NCI-H460 (cell line): ENCODE results near the gene ERBIN. TPM values are rescaled to one million over a fixed set of nuclear protein-coding genes. Genes with fewer than 3 reads are reported as not detected.
A peak's percentile ranks its signal among the peaks of the same experiment; 100 is the strongest.
"Not testable (repeated sequence)": the region's sequence is repeated elsewhere in the genome, so short reads cannot be mapped to it uniquely, and the experiment has no call there.

Experiments
- DNase-seq: peaks from one replicate; pipeline ENCODE4 v3.0.0-alpha.2; 2016; ENCODE audit warnings: low read depth; ENCODE audit errors: extremely low read depth
- polyA plus RNA-seq: library from polyadenylated mRNA; depleted of rRNA; stranded (reverse); fragments of >200 nt; gene quantifications from 2 replicates; pipeline ENCODE4 v1.2.3, GENCODE V29; 2014; cell fraction: nucleus; rRNA removed
- total RNA-seq: library from RNA; depleted of rRNA; stranded (reverse); fragments of >200 nt; shearing (Covaris generic); gene quantifications from 2 replicates; pipeline ENCODE4 v1.2.3, GENCODE V29; 2014; rRNA removed

The ERBIN gene
- 71.3 and 89.4 TPM in 2 replicates for total RNA-seq
- 20.5 and 31.3 TPM in 2 replicates for polyA plus RNA-seq

- peak; percentile 30 for DNase-seq
Measured at GRCh38 chr5:65926276-65926783, at the start of gene ERBIN. ERBIN (plus strand) TSS chr5:65926575; CDS start chr5:65992719, 66,144 bp downstream.

GRCh38 chr5:65876970-65877369 is 49.4 kb upstream of the ERBIN start:
- DNase-seq, result no peak

- DNase-seq, result peak; percentile 35
Measured at GRCh38 chr5:65879668-65880256, 46.6 kb upstream of the ERBIN start.

- no peak for DNase-seq
Measured at GRCh38 chr5:65880496-65881072, 45.8 kb upstream of the ERBIN start.

- DNase-seq, result no peak
Measured at GRCh38 chr5:65882278-65882677, 44.1 kb upstream of the ERBIN start.

- DNase-seq, result no peak
Measured at GRCh38 chr5:65883461-65883860, 42.9 kb upstream of the ERBIN start.

- DNase-seq, result no peak
Measured at GRCh38 chr5:65886387-65886786, 40.0 kb upstream of the ERBIN start.

- DNase-seq, result not testable (repeated sequence)
Measured at GRCh38 chr5:65892024-65892423, 34.4 kb upstream of the ERBIN start.

- DNase-seq, result no peak
Measured at GRCh38 chr5:65892801-65893200, 33.6 kb upstream of the ERBIN start.

GRCh38 chr5:65893749-65894430 is 32.5 kb upstream of the ERBIN start:
- DNase-seq, result no peak

GRCh38 chr5:65895891-65896290 is 30.5 kb upstream of the ERBIN start:
- no peak for DNase-seq

- DNase-seq, result no peak
Measured at GRCh38 chr5:65900746-65901145, 25.6 kb upstream of the ERBIN start.

- DNase-seq, result no peak
Measured at GRCh38 chr5:65902104-65902503, 24.3 kb upstream of the ERBIN start.

GRCh38 chr5:65903581-65903980 is 22.8 kb upstream of the ERBIN start:
- DNase-seq, result no peak

- DNase-seq, result no peak
Measured at GRCh38 chr5:65906256-65906655, 20.1 kb upstream of the ERBIN start.

- DNase-seq, result no peak
Measured at GRCh38 chr5:65907135-65907534, 19.2 kb upstream of the ERBIN start.

- DNase-seq, result no peak
Measured at GRCh38 chr5:65910711-65911110, 15.7 kb upstream of the ERBIN start.

- no peak for DNase-seq
Measured at GRCh38 chr5:65912311-65912710, 14.1 kb upstream of the ERBIN start.

GRCh38 chr5:65913519-65913918 is 12.9 kb upstream of the ERBIN start:
- no peak for DNase-seq

GRCh38 chr5:65914641-65915196 is 11.7 kb upstream of the ERBIN start:
- no peak for DNase-seq

- not testable (repeated sequence) for DNase-seq
Measured at GRCh38 chr5:65915661-65916060, 10.7 kb upstream of the ERBIN start.
